NB4 (cell line): Measurements from ENCODE around the gene DLG2.

Experiments used
- CTCF ChIP-seq: IDR thresholded peaks from one replicate; pipeline ENCODE4 v1.5.1; 2012; ENCODE audit warnings: low read depth, low read length
- POLR2A ChIP-seq: IDR thresholded peaks from 2 replicates; pipeline ENCODE4 v1.6.1; 2011; ENCODE audit warnings: mild to moderate bottlenecking; ENCODE audit not compliant: insufficient read length; ENCODE audit errors: extremely low read depth

- TF ChIP-seq CTCF, result no peak
- TF ChIP-seq POLR2A, result no peak
These were observed 518.0 kb downstream of the DLG2 start for GRCh38 chr11:85109141-85109540.
